Sciatic nerve (tissue), 2 donors: ENCODE measurements around the gene SCYGR2. TPM values are rescaled to one million over a fixed set of nuclear protein-coding genes. Genes with fewer than 3 reads are reported as not detected.
"Not testable (repeated sequence)": the region's sequence is repeated elsewhere in the genome, so short reads cannot be mapped to it uniquely, and the experiment has no call there.

ENCODE experiments used
- ATAC-seq: fragments of 200-7000 bp; cut with Tn5 transposase; one replicate; pipeline ENCODE4 v1.9.1; 2020; ENCODE audit warnings: mild to moderate bottlenecking, moderate library complexity
- DNase-seq: peaks from one replicate; pipeline ENCODE4 v3.0.0-alpha.2; 2020; ENCODE audit warnings: low spot score
- intact Hi-C: fragments of 100-400 bp; cut with DNase I; formaldehyde crosslinking; loops from one replicate; pipeline ENCODE4 v1.14.2; 2022
- total RNA-seq: library from RNA; stranded (reverse); fragmentation: NEBNext Ultra II Directional; extraction: Animal tissue kit (Norgen Biotek cat#: 25700); gene quantifications from one replicate; pipeline ENCODE4 v1.2.1, GENCODE V29; 2021
- donor health status: DM: no; HTN: no; CAD: no.
- donor health status: DM: no; HTN: no; CAD: no.

The SCYGR2 gene, protein sequence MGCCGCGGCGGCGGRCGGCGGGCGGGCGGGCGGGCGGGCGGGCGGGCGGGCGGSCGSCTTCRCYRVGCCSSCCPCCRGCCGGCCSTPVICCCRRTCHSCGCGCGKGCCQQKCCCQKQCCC
- not detected for total RNA-seq

DNA sequence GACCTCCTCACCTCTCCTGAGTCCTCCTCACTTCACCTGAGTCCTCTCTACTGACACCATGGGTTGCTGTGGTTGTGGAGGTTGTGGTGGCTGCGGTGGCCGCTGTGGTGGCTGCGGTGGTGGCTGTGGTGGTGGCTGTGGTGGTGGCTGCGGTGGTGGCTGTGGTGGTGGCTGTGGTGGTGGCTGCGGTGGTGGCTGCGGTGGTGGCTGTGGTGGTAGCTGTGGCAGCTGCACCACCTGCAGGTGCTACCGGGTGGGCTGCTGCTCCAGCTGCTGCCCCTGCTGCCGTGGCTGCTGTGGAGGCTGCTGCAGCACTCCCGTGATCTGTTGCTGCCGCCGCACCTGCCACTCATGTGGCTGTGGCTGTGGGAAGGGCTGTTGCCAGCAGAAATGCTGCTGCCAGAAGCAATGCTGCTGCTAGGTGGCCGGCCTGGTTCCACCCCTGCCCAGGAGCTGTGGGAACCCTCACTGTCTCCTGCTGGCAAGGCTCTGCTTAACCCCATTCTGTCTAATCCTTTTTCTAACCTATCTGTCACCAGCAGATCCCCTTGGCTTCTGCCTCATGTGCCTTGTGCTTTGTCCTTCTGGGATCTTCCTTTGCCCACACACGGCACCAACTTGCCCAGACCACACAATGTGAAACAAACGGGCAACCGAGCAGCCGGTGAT, at the start of gene SCYGR2:
SCYGR2 (plus strand) TSS at position 59 of the 669 bp plus-strand sequence; CDS start at position 59, 0 bp downstream.
- intact Hi-C loops, DNase-seq, ATAC-seq: not testable (repeated sequence)

DNA sequence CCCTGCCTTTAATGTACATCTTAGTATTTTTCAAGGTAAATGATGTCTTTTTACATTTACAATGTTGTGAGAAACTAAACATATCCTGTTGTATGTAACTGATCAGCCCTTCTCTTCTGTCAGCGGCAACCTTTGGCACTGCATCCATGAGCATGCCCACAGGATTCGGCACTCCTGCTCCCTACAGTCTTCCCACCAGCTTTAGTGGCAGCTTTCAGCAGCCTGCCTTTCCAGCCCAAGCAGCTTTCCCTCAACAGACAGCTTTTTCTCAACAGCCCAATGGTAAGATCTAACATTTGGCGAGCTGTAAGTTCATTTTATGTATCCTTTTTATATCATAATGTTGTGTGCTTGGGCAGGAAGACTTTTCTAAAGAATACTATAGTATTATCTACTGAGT, 46.9 kb upstream of the SCYGR2 start:
- DNase-seq, result no peak

DNA sequence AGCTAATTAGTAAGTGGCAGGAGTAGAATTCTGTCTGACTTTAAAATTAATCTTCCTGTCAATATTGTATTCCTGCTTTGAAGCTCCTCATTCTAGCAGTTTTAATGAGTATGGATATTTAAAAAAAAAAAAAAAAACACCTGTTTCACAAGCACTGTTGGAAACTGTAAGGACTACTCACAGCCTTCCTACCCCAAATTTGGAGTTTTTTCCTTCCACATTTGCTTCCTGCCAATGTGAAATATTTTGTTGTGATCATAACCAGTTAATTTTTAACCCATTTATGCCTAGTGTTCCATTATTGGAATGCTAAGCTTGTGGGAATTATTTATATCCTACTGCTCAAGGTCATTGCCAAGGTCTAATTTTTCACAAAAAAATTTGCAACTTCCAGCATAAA, 36.1 kb upstream of the SCYGR2 start:
- DNase-seq (no peak), ATAC-seq (no peak)
- intact Hi-C loops, result no loop called here

More for the DNA sequence above, 46.9 kb upstream of the SCYGR2 start:
- no peak for ATAC-seq
- intact Hi-C loops, result no loop called here

DNA sequence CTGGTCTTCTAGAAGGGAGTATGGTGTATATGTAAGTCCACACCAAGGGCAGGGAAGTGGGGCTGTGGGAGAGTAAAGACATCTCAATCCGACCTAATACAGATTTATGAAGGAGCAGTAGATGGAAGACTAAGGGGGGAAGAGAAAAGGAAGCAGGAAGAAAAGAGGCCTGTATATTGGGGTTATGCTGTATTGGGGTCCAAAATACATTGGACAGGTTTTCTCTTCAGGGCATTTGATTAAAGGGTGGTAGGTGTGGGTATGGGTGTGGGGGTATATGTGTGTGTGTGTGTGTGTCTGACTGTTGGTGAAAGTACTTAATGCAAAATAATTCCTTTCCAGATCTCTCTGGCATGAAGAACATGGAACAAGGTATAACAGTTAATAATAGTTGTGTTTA, 33.6 kb upstream of the SCYGR2 start:
- intact Hi-C loops, result no loop called here
- no peak for DNase-seq
- no peak for ATAC-seq

DNA sequence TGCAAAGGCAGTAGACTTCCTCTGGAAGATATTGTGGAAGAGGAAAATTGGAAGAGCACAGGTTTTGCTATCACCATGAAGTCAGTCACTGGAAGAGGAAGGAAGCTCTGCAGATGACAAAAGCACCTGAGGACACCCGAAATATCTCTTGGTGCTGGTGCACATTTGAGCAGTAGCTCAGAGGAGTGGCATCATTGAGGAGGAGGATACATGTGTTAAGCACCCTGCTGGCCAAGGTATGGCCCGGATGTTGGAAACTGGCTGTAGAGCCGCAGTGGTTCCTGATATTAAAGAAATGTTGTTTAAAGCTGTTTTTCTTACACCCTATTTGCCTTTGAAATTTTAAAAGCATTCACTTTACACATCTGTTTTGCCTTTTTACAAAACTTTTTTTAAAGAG, 32.7 kb upstream of the SCYGR2 start:
- intact Hi-C loops, result no loop called here
- DNase-seq (no peak), ATAC-seq (no peak)

DNA sequence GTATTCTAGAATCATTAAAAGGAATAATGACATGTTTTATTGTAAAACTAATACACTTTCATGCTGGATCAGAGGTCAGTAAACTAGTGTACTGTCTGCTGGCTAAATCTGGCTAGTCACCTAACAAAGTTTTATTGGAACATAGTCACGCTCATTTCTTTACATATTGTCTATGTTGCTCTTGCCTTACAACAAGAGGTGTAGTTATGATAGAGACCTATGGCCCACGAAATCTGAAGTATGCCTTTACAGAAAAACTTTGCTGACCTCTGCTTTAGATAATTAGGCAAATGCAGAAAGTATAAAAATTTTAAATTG, 29.9 kb upstream of the SCYGR2 start:
- DNase-seq (no peak), ATAC-seq (no peak)
- intact Hi-C loops, result no loop called here

DNA sequence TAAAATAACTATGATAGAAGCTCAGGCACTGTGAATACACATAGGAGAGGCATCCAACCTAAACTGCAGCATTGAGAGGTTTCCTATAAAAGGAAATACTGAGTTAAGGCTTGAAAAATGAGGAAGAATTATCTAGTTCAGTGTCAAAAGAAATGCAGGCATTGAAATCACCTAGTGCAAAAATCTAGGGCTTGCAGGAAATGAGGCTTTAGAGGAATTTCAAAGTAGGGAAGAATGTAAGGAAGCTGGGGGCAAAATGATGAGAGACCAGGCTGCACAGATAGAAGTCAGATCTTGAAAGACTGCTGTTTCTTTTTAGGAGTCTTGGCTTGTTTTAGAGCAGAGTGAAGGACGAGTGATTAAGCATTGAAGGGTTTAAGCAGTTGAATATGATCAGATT, 28.1 kb upstream of the SCYGR2 start:
- no peak for DNase-seq
- intact Hi-C loops, result no loop called here
- ATAC-seq, result no peak

DNA sequence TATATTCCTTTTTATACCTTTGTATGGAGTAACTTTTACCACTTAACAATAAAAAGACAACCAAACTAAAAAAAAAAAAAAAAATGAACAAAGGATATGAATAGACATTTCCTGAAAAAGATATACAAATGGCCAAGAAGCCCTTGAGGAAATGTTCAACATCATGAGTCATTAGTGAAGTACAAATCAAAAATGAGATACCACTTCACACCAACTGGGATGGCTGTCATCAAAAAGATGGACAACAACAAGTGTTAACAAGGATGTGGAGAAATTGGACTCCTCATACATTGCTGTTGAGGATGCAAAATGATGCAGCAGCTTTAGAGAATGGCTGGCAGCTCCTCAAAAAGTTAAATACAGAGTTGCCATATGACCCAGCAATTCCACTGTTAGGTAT, 22.6 kb upstream of the SCYGR2 start:
- intact Hi-C loops, result no loop called here
- DNase-seq (no peak), ATAC-seq (no peak)

DNA sequence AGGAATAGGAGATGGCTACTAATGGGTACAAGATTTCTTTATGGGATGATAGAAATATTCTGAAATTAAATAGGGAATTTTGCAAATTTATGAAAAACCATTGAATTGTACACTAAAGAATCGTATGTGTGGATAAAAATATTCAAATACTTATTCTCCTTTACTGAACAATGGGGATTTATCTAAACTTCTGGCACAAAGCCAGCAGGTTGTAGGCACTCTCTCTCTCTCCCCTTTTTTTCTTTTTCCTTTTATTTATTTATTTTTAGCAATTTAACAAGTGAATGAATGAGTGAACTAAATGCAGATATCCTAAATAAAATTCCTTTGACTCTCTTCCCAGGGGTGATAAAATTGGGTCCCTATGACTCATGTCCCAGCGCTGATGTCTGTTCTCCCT, 21.9 kb upstream of the SCYGR2 start:
- intact Hi-C loops, result no loop called here
- ATAC-seq (no peak), DNase-seq (no peak)

DNA sequence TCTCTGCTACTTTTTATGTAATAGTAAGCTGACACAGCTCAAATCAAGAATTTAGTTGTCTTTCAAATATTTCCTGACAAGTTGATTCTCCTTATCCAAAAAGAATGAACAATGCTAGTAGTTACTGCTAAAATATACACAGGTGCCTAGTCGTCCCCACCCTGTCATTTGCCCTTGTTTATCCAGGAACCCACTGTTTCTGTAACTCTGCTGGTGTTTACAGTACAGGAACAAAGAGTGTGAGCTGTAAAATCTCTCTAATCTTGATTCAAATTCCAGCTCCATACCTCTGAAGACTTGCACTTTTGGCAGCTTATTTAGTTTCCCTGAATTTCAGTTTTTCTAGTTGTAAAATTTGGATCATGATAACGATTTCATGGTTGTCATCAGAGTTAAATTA, 21.1 kb upstream of the SCYGR2 start:
- DNase-seq (no peak), ATAC-seq (no peak)
- intact Hi-C loops, result no loop called here

DNA sequence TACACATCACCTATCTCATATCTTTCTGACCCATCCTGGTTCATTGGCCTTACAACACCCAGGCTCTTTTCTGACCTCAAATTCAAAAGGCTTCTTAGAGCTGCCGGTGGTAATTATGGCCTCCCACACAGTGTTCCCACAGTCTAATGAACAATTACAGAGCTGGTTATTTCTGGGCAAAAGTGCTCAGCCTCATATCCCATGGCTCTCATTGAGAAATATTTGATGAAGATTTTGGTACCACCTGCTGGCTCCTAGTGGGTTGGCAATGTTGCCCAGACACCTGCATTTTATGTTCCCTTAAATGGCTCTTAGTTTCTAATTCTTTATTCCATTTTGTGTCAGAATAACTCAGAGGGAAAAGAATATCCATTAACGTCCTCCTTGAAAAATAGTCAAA, 20.1 kb upstream of the SCYGR2 start:
- ATAC-seq, result no peak
- no peak for DNase-seq
- intact Hi-C loops, result no loop called here

DNA sequence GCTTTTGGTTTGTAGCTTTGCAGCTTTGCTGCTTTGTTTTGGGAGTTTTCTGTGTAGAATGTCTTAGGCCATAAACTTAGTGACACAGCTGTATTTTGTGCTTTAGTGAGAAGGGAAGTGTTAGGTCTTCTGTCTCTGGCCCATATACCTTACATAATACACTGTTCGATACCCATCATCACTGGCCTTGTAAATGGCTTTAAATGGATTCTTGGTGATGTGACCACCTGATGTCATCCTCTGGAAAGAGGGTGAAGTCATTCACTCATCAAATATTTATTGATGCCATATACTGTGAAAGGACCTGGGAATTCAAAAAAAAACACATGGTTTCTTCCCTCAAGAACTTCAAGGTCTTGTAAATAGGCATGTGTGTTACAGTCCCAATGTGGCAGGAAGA, 18.9 kb upstream of the SCYGR2 start:
- ATAC-seq, result no peak
- no peak for DNase-seq
- intact Hi-C loops, result no loop called here

DNA sequence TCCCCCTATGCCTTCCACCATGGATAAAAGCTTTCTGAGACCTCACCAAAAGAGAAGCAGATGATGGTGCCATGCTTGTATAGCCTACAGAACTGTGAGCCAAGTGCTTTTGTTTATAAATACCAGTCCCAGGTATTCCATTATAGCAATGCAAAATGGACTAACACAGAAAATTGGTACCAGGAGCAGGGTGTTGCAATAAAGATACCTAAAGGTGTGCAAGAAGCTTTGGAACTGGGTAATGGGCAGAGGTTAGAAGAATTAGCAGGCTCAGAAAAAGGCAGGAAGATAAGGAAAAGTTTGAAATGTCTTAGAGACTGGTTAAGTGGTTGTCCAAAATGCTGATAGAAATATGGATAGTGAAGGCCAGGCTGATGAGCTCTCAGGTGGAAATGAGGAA, 16.3 kb upstream of the SCYGR2 start:
- intact Hi-C loops, result no loop called here
- DNase-seq, result no peak
- ATAC-seq, result no peak

DNA sequence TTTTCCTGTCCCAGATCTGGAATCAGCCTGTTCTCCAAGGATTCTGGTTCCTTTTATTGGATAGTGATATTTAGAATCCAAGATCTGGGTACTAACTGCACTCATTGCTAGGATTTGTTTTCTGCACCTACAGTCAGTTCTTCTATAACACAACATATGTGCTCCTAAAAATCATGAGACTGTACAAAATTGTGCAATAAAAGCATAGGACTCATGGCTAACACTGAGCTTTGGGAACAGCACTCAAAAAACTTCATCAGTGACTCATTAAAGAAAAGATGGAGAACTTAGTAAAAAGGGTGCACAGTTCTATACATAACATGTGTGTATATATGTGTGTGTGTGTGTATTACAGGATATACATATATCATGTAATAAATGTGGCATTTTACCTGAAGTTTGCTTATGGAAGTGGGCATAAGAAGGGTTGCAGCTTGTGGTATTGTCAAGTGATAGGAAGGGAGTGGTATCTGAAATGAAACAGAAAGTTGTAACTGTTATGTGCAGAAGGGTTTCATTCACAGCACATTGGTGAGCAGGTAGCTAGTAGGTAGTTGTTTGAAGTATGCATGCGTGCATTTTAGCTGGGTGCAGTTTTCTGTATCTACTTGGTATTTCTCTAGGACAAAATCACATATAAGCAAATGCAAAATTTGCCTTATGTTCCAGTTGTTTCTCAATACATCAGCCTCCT, 5.9 kb upstream of the SCYGR2 start:
- intact Hi-C loops, result no loop called here
- DNase-seq (no peak), ATAC-seq (no peak)

DNA sequence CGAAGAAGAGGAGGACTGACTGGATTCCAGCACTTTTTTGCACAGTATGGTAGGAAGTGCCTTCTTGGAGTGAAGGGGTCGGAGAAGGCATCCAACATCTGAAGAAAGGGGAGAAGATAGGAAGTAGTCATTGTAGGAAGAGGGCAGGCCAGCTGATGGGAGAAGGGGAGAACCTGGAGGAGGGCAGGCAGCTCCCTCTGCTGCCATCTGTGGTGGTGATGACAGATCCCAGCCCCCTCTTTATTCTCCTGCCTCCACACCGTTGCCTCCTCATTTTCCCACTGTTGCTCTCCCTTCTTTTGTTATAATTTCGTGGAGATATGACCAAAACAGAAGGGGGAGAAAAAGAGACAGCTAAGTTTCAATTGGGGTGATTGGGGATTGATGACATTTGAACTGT, 2.9 kb upstream of the SCYGR2 start:
- DNase-seq (no peak), ATAC-seq (no peak)
- intact Hi-C loops, result no loop called here

DNA sequence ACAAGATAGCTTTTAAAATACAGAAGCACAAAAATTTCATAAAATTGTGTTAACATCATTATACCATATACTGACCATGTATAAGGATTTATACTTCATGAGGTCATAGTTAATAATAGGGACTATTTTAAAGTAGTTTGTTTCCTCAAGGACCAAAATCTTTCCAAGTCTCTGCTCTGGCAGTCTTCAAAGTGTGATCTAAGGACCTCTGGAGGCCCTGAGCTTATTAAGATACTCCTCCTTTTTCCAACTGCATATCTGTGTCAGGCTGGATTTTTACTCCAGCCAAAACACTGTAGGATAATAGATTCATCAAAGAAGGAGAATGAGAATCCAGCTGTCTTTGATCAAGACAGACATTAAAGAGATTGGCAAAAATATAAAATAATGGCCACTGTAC, 1.7 kb upstream of the SCYGR2 start:
- ATAC-seq (no peak), DNase-seq (no peak)
- intact Hi-C loops, result no loop called here

DNA sequence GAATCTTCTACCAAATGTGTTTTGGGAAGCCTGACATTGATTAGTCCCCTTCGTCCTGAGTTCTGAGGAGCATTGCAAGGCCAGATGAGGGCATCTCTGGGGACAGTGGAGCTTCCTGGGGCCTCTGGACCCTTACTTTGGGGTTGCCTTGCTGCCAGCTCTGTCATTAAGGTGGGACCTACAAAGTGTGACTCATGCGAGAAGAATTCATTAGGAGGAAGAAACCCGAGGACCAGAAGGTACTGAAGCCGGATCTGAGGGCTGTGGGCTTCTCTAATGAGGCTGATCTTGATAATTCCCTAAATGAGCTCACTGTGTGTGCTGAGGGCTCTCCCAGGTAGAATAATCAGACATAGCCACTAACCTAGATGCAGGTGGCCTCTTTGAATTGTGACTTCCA, 695 bp upstream of the SCYGR2 start:
- ATAC-seq (no peak), DNase-seq (no peak)
- intact Hi-C loops, result no loop called here

DNA sequence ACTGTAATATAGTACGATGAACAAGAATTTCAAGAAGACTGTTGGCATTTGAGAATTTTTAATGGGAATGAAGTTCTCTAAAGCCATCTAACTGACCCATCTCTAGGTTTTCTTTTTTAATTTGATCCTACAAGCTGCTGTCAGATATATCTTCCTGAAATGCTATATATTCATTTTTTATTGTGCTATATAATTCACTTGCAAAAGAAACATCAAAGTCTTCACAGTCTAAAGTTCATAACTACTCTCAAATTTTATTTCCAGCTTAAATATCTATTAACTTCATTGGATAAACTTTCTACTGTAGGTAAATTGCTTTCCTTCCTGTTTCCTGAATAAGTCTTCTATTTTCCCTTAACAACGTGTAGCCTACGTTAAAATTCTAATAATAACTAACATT, 3.7 kb downstream of the SCYGR2 start:
- DNase-seq (no peak), ATAC-seq (no peak)
- intact Hi-C loops, result no loop called here

DNA sequence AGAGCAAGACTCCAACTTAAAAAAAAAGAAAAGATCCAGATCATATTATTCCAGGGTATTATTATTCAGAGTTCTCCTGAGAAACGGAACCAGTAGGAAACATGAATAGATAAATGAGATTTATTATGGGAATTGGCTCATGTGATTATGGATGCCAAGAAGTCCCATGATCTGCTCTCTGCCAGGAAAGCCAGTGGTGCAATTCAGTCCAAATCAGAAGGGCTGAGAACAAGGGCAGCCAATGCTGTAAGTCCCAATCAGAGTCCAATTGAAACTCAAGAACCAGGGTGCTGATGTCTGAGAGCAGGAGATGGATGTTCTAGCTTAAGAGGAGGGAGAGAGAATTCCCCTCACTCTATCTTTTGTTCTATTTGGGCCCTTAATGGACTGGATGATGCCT, 7.8 kb downstream of the SCYGR2 start:
- DNase-seq (no peak), ATAC-seq (peak; percentile 57)
- intact Hi-C loops, result no loop called here

DNA sequence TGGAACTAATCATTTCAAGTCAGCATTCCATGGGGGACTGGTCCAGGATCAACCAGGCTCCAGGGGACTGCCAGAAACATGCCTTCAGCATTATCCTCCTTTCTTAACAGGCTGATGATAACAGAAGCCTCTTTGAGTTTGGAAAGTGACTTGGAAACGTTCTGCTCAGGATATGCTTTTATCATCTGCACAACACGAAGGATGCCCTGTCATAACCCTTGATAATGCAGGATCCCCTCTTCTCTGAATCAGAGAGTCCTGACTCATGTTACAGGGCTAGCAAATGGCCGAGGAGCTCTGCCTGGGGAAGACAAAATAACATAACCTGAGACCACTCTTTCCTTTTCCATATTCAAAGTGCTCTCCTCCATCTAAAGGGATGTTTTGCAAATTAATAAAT, 9.2 kb downstream of the SCYGR2 start:
- ATAC-seq (no peak), DNase-seq (no peak)
- intact Hi-C loops, result no loop called here
